Central memory CD4-positive, alpha-beta T cell (primary cell): ENCODE measurements around the gene TEF.
A peak's percentile ranks its signal among the peaks of the same experiment; 100 is the strongest.
"Not testable (repeated sequence)": the region's sequence is repeated elsewhere in the genome, so short reads cannot be mapped to it uniquely, and the experiment has no call there.

Experiments used
- DNase-seq: peaks from one replicate; pipeline ENCODE4 v3.0.0; 2022

Gene TEF

DNA sequence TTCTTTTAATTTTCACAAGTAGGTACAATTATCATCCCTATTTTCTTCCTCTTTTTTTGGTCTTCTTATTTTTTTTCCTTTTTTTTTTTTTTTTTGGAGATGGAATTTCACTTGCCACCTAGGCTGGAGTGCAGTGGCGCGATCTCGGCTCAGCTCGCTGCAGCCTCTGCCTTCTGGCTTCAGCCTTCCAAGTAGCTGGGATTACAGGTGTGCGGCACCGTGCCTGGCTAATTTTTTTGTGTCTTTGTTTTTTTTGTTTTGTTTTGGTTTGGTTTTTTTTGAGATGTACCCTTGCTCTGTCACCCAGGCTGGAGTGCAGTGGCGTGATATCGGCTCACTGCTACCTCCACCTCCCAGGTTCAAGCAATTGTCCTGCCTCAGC lies 48.2 kb downstream of the TEF start:
- no peak for DNase-seq

- DNase-seq, result no peak
These were observed 49.9 kb downstream of the TEF start for GRCh38 chr22:41431656-41432055.

- not testable (repeated sequence) for DNase-seq
These were observed 51.7 kb downstream of the TEF start for GRCh38 chr22:41433480-41433879.

GRCh38 chr22:41434361-41435003 lies 52.7 kb downstream of the TEF start:
- DNase-seq, result not testable (repeated sequence)

- DNase-seq, result no peak
These were observed 53.8 kb downstream of the TEF start for GRCh38 chr22:41435560-41435959.

DNA sequence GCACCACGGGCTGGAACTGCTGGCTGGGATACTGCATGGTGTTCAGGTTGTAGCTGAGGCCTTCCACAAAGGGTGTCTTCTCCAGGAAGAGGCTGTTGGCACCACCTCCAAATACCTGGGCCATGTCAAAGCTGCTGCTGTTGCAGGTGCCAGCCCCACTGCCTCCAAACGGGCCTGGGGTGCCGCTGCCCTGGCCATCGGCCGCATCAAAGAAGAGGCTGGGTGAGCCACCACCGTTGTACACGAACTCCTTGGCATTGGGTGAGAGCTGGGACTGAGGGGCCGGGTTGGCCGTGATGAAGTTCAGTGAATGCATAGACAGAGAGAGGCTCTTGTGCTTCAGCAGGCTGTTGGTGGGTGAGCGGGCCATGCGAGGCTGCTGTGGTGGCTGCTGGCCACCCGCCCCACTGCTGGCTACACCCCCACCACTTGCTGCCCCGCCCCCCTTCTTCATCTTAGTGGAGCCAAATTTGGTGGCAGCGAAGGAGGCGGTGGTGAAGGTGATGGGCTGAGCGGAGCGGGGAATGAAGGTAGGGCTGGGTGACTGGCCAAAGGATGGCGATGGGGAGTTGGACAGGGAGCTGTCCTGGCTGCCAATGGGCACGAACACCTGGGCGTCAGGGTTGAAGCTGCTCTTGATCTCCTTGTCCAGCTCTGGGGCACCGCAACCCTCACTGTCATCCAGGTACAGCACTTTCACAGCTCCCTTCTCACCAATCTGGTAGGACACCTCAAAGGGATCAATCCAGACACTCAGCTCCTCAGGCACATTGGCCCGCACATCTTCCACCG lies 54.8 kb downstream of the TEF start:
- DNase-seq, result no peak

- DNase-seq, result no peak
These were observed 55.5 kb downstream of the TEF start for GRCh38 chr22:41437198-41437597.

DNA sequence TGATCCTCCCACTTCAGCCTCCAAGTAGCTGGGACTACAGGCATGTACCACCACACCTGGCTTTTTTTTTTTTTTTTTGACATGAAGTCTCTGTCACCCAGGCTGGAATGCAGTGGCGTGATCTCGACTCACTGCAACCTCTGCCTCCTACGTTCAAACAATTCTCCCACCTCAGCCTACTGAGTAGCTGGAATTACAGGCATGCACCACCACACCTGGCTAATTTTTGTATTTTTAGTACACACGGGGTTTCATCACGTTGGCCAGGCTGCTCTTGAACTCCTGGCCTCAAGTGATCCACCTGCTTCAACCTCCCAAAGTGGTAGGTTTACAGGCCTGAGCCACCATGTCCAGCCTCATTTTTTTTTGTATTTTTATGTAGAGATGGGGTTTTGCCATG lies 58.8 kb downstream of the TEF start:
- not testable (repeated sequence) for DNase-seq

DNA sequence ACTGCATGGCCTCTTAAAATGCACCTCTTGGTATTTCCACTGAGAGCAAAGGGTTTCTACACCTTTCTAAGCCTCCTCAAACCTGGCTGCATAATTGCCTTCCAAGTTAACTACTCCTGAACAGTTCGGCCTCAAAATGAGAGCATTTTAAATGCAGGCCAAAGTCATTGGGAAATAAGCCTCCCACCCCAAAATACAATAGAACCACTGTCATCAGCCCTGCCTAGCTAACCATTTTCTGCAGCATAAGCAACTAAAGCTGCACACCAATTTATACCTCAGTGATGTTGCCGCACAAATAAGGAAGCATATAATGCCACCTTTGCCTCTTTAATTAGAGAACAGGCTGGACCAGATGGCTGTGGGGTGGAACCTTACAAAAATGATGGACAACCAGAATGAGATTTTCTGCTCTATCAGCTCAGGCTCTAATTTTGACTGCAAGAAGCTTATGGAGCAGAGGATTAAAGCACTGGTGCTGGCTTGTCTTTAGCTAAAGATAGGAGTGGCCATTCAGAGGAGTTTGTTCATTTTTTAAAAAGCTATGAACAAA lies 60.6 kb downstream of the TEF start:
- no peak for DNase-seq

DNA sequence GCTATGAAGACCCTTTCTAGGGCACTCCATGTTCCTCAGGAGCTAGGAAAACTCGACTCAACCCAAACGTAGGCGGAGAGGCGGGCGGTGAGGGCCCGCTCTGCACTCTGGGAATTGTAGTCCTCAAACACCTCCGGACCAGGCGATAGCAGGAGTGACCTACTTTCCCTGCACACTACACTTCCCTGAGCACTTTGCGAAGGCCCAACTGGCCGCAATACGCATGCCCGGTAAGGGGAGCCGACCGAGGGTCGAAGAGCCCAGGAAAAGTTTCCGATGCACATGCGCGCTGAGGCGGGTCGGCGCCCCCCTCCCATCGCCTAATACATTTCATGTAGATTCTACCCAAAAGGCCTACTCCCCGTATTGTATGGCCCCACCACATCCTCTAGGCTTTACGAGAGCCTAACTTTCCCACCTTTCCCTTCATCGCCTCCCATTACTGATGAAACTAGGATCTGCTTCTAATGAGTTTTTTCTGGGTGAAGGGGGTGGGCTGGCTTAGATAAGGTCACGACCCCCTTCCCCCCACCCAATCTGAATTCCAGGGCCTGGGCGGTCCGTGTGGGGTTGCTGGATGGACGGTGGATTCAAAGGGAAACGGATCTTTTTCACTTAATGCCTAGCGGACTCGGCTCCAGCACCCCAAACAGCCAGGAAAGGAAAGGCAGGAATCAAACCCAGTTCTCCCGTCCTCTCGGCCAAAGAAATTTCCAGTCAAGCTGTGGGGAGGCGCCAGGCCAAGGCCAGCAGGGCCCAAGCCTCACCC lies 62.8 kb downstream of the TEF start:
- peak; percentile 75 for DNase-seq

GRCh38 chr22:41445129-41446056 lies 63.7 kb downstream of the TEF start:
- peak; percentile 37 for DNase-seq

GRCh38 chr22:41446057-41446501 lies 64.3 kb downstream of the TEF start:
- DNase-seq, result no peak

DNA sequence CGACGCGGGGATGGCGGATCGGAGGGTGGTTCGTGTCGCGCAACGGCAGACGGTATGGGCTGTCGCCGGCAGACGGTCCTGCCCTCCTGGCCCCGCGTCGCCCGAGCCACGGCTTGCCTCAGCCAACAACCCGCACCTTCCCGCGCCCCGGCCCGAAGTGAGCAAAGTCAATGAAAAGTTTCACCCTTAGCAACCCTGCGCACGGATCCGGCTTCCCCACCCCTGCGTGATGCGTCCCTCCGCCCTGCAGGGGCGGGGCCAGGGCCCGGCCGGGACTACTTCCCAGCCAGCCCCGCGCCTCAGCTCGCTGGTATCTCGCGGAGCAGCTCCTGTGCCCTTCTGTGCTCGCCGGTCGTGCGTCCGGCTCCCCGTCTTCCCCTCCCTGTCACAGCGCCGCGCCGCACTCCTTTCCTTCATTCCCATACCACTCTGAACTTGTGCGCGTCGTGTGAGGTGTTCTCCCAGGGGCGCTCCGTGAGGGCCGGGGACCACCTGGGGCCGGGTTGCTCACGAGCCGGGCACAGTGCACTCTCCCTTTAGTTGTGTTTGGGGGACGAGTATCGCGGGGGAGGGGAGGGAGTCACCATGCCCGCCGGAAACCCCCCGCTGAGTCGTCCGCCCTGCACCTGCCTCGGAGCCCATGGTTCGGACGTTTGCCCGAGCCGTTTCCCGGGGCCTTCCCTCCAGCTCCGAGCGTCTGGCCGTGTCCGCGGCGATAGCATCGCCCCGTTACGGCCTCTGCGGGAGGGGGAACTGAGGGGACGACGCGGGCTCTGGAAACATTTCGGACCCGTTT lies 65.1 kb downstream of the TEF start, which contains the start of gene TOB2:
Gene TOB2, minus strand, starts transcription at position 163 of the 796 bp plus-strand sequence. CDS start 9,456 bp downstream, outside the sequence.
- peak; percentile 93 for DNase-seq

- peak; percentile 54 for DNase-seq
These were observed 65.9 kb downstream of the TEF start for GRCh38 chr22:41447435-41448188.

DNA sequence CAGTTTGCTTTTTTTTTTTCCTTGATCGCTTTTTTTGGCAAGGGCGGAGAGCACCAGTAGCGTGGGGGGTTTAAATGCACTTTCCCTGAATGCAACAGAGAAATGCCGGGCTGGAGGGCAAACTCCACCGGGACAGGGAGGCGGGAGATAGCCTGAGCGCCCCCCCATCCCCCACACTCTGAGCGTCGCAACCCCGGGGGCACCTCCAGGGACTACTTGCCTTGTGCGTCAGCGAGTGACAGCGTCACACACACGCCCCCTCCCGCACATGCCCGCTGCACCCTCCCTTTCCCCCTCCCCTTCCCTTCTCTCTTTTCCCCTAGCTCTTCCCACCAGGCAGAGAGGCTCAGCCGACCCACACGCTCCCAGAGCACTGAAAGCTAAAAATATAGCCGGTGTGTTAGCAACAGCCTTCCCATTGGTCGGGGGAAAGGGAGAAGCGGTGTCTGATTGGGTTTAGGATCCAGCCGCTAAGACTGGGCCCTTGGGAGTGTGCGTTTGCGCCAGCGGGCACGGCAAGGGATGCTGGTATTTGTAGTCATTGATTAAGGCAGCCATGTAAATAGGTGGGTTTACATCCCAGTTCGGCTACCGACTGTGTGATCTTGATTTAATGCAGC lies 66.6 kb downstream of the TEF start:
- peak; percentile 93 for DNase-seq
